SK-N-SH (cell line): ENCODE results near the gene CACNA2D3. TPM values are rescaled to one million over a fixed set of nuclear protein-coding genes. Genes with fewer than 3 reads are reported as not detected.
A peak's percentile ranks its signal among the peaks of the same experiment; 100 is the strongest.

ENCODE experiments used
- CTCF ChIA-PET: fragments of 300-600, 350-600 bp; formaldehyde crosslinking; extraction: SDS; loops from one replicate; lab custom pipeline; 2021; lab: Yijun Ruan, JAX
- POLR2A ChIA-PET: fragments of 350-600 bp; sonication (Branson Sonifier 250); formaldehyde crosslinking; extraction: SDS; loops from one replicate; lab custom pipeline; 2020; ENCODE audit warnings: antibody characterized with exemption, inconsistent platforms; lab: Yijun Ruan, JAX
- DNase-seq: peaks from one replicate; pipeline ENCODE4 v3.0.0; 2012
- H2AFZ ChIP-seq: fragments of 200-600 bp; sonication (generic); 2 replicates; pipeline ENCODE4 v1.8.1; 2016; ENCODE audit warnings: antibody characterized with exemption, mild to moderate bottlenecking, low read depth
- H3F3A ChIP-seq: fragments of 200-600 bp; sonication (generic); replicated peaks from 2 replicates; pipeline ENCODE3; 2016; ENCODE audit warnings: antibody characterized with exemption, mild to moderate bottlenecking; ENCODE audit not compliant: insufficient read depth
- H3K27ac ChIP-seq, 2 experiments: fragments of 200-500 bp in 1 of 2; fragments of 200-600 bp in 1 of 2; sonication (Bioruptor generic) in 1 of 2; sonication (generic), shearing (Covaris generic) in 1 of 2; 2 replicates each; pipeline versions ENCODE4 v1.5.1 to v1.6.1; 2014 to 2016; ENCODE audit warnings: low read depth in 2 of 2, inconsistent platforms in 1 of 2, low read length in 1 of 2, mild to moderate bottlenecking in 1 of 2, mixed read lengths in 1 of 2
- H3K27me3 ChIP-seq: fragments of 200-600 bp; sonication (generic), shearing (Covaris generic); 2 replicates; pipeline ENCODE4 v1.6.1; 2016; ENCODE audit warnings: mixed run types; ENCODE audit not compliant: insufficient read depth
- H3K36me3 ChIP-seq, 2 experiments: fragments of 200-500 bp in 1 of 2; fragments of 200-600 bp in 1 of 2; sonication (Bioruptor generic) in 1 of 2; sonication (generic) in 1 of 2; replicated peaks in 1 of 2; 2 replicates each; pipeline versions ENCODE3 to v1.5.1; 2014 to 2016; ENCODE audit warnings: low read length in 1 of 2, mild to moderate bottlenecking in 1 of 2; ENCODE audit not compliant: insufficient read depth in 2 of 2, control insufficient read depth in 1 of 2
- H3K4me1 ChIP-seq, 2 experiments: fragments of 200-500 bp in 1 of 2; fragments of 200-600 bp in 1 of 2; sonication (Bioruptor generic) in 1 of 2; sonication (generic), shearing (Covaris generic) in 1 of 2; 2 replicates each; pipeline versions ENCODE4 v1.5.1 to v1.6.1; 2014 to 2016; ENCODE audit warnings: low read depth in 1 of 2, low read length in 1 of 2, mixed run types in 1 of 2; ENCODE audit not compliant: insufficient read depth in 2 of 2, control insufficient read depth in 1 of 2
- H3K4me2 ChIP-seq: fragments of 200-600 bp; sonication (generic), shearing (Covaris generic); 2 replicates; pipeline ENCODE4 v1.6.1; 2017; ENCODE audit warnings: mixed run types
- H3K4me3 ChIP-seq, 2 experiments: fragments of 200-500 bp in 1 of 2; fragments of 200-600 bp in 1 of 2; sonication (Bioruptor generic) in 1 of 2; sonication (generic), shearing (Covaris generic) in 1 of 2; 2 replicates each; pipeline versions ENCODE4 v1.5.1 to v1.8.1; 2014 to 2016; ENCODE audit warnings: low read depth in 2 of 2, inconsistent platforms in 1 of 2, low read length in 1 of 2, mild to moderate bottlenecking in 1 of 2, mixed read lengths in 1 of 2, moderate library complexity in 1 of 2
- H3K79me2 ChIP-seq: fragments of 200-600 bp; sonication (generic); 2 replicates; pipeline ENCODE4 v1.8.1; 2017; ENCODE audit warnings: mild to moderate bottlenecking; ENCODE audit not compliant: insufficient read depth
- H3K9ac ChIP-seq: fragments of 200-600 bp; sonication (generic); 2 replicates; pipeline ENCODE4 v1.6.1; 2017; ENCODE audit warnings: mixed run types
- H3K9me2 ChIP-seq: fragments of 200-600 bp; sonication (generic); 2 replicates; pipeline ENCODE4 v1.6.1; 2017; ENCODE audit warnings: mixed run types
- H3K9me3 ChIP-seq: fragments of 200-600 bp; sonication (generic); 2 replicates; pipeline ENCODE4 v1.6.1; 2017; ENCODE audit warnings: mixed run types, mild to moderate bottlenecking, moderate library complexity
- H4K20me1 ChIP-seq: fragments of 200-600 bp; sonication (generic); 2 replicates; pipeline ENCODE4 v1.6.1; 2017; ENCODE audit warnings: mild to moderate bottlenecking, mixed run types; ENCODE audit not compliant: insufficient read depth
- EP300 ChIP-seq, 2 experiments: IDR thresholded peaks; 2 replicates each; pipeline versions ENCODE4 v1.4.0 to v1.6.1; 2012; ENCODE audit warnings: borderline replicate concordance in 1 of 2, low read depth in 1 of 2, low read length in 1 of 2
- EZH2phosphoT487 ChIP-seq: fragments of 200-600 bp; sonication (generic); IDR thresholded peaks from 2 replicates; pipeline ENCODE4 v1.6.1; 2017; ENCODE audit warnings: low read depth, mixed run types, mild to moderate bottlenecking, antibody characterized with exemption, moderate library complexity, borderline replicate concordance
- FOXJ3 ChIP-seq: sonication (generic); formaldehyde crosslinking; IDR thresholded peaks from 2 replicates; pipeline ENCODE4 v1.5.1; 2020; ENCODE audit warnings: mild to moderate bottlenecking, missing genetic modification reagents
- GATA2 ChIP-seq: sonication (generic); formaldehyde crosslinking; IDR thresholded peaks from 2 replicates; pipeline ENCODE4 v1.5.0; 2020; ENCODE audit warnings: mild to moderate bottlenecking, missing genetic modification reagents
- MEF2A ChIP-seq: IDR thresholded peaks from 2 replicates; pipeline ENCODE4 v1.4.0; 2012; ENCODE audit warnings: low read depth, borderline replicate concordance
- NRF1 ChIP-seq: IDR thresholded peaks from 2 replicates; pipeline ENCODE4 v1.6.1; 2012; ENCODE audit warnings: low read depth, mild to moderate bottlenecking, low read length
- POLR2AphosphoS5 ChIP-seq: IDR thresholded peaks from 2 replicates; pipeline ENCODE4 v1.6.1; 2012; ENCODE audit warnings: low read depth, low read length
- RCOR1 ChIP-seq: fragments of 150-350 bp; IDR thresholded peaks from 2 replicates; pipeline ENCODE4 v1.6.1; 2017; ENCODE audit warnings: antibody characterized with exemption, low read length
- RFX5 ChIP-seq: IDR thresholded peaks from 2 replicates; pipeline ENCODE4 v1.6.1; 2012; ENCODE audit warnings: mild to moderate bottlenecking, improper control_type of control experiment, low read length
- SIN3A ChIP-seq: IDR thresholded peaks from 2 replicates; pipeline ENCODE4 v1.6.1; 2012; ENCODE audit warnings: low read depth, mild to moderate bottlenecking, low read length, moderate library complexity, borderline replicate concordance
- TEAD4 ChIP-seq: IDR thresholded peaks from 2 replicates; pipeline ENCODE4 v1.4.0; 2012; ENCODE audit warnings: mild to moderate bottlenecking, borderline replicate concordance; ENCODE audit not compliant: insufficient read depth
- USF1 ChIP-seq: IDR thresholded peaks from 2 replicates; pipeline ENCODE4 v1.4.0; 2012; ENCODE audit warnings: low read depth, borderline replicate concordance
- WGBS: methylation state at CpG from one replicate; pipeline ENCODE4 v1.1.6; 2017; ENCODE audit warnings: low lambda C conversion rate; 5-methylcytosine and 5-hydroxymethylcytosine counted together
- polyA plus RNA-seq, 3 experiments: library from polyadenylated mRNA; depleted of rRNA; stranded (reverse); fragments of >200 nt; gene quantifications; 2 replicates each; pipeline ENCODE4 v1.2.3, GENCODE V29; 2012
- TF ChIP-seq, protein P1 (sequence below): fragments of 150-350 bp; IDR thresholded peaks from 2 replicates; pipeline ENCODE4 v1.6.1; 2017; ENCODE audit warnings: antibody characterized with exemption, low read length, low read depth, borderline replicate concordance
- TF ChIP-seq, protein P2 (sequence below): IDR thresholded peaks from 2 replicates; pipeline ENCODE4 v1.4.0; 2012; ENCODE audit warnings: low read depth, borderline replicate concordance
- TF ChIP-seq, protein P3 (sequence below): fragments of 150-350 bp; IDR thresholded peaks from 2 replicates; pipeline ENCODE4 v1.6.1; 2016; ENCODE audit warnings: mild to moderate bottlenecking, low read depth, low read length
- TF ChIP-seq, protein P4 (sequence below): IDR thresholded peaks from 2 replicates; pipeline ENCODE4 v1.6.1; 2012; ENCODE audit warnings: mild to moderate bottlenecking, low read depth, low read length, moderate library complexity
- TF ChIP-seq, protein P5 (sequence below): fragments of 200-600 bp; sonication (generic); IDR thresholded peaks from 2 replicates; pipeline ENCODE4 v1.6.1; 2017; ENCODE audit warnings: antibody characterized with exemption, mild to moderate bottlenecking, moderate library complexity

The CACNA2D3 gene
- polyA plus RNA-seq, 1 of the 3 experiments (the other 2 are of a cell fraction): 0.15 TPM

GRCh38 chr3:54918516-54918915, 796.2 kb downstream of the CACNA2D3 start:
- CTCF ChIA-PET: no interaction called here
- no peak for TF ChIP-seq FOXJ3 (CRISPR knock-in tag)
- TF ChIP-seq, protein P1, sequence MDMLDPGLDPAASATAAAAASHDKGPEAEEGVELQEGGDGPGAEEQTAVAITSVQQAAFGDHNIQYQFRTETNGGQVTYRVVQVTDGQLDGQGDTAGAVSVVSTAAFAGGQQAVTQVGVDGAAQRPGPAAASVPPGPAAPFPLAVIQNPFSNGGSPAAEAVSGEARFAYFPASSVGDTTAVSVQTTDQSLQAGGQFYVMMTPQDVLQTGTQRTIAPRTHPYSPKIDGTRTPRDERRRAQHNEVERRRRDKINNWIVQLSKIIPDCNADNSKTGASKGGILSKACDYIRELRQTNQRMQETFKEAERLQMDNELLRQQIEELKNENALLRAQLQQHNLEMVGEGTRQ: no peak
- TF ChIP-seq GATA2 (CRISPR knock-in tag): no peak
- TF ChIP-seq, protein P2, sequence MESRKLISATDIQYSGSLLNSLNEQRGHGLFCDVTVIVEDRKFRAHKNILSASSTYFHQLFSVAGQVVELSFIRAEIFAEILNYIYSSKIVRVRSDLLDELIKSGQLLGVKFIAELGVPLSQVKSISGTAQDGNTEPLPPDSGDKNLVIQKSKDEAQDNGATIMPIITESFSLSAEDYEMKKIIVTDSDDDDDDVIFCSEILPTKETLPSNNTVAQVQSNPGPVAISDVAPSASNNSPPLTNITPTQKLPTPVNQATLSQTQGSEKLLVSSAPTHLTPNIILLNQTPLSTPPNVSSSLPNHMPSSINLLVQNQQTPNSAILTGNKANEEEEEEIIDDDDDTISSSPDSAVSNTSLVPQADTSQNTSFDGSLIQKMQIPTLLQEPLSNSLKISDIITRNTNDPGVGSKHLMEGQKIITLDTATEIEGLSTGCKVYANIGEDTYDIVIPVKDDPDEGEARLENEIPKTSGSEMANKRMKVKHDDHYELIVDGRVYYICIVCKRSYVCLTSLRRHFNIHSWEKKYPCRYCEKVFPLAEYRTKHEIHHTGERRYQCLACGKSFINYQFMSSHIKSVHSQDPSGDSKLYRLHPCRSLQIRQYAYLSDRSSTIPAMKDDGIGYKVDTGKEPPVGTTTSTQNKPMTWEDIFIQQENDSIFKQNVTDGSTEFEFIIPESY: no peak
- TF ChIP-seq RFX5: no peak
- no peak for TF ChIP-seq SIN3A
- TF ChIP-seq, protein P3, sequence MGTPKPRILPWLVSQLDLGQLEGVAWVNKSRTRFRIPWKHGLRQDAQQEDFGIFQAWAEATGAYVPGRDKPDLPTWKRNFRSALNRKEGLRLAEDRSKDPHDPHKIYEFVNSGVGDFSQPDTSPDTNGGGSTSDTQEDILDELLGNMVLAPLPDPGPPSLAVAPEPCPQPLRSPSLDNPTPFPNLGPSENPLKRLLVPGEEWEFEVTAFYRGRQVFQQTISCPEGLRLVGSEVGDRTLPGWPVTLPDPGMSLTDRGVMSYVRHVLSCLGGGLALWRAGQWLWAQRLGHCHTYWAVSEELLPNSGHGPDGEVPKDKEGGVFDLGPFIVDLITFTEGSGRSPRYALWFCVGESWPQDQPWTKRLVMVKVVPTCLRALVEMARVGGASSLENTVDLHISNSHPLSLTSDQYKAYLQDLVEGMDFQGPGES: no peak
- TF ChIP-seq POLR2AphosphoS5: no peak
- no peak for TF ChIP-seq EP300 (IDR thresholded peaks at IDR 0.05; ENCODE audit: borderline replicate concordance in 1 of 2, low read depth in 1 of 2, low read length in 1 of 2)
- TF ChIP-seq RCOR1: no peak
- TF ChIP-seq USF1: no peak
- no peak for TF ChIP-seq TEAD4
- TF ChIP-seq NRF1: no peak
- no peak for TF ChIP-seq EZH2phosphoT487
- TF ChIP-seq, protein P4, sequence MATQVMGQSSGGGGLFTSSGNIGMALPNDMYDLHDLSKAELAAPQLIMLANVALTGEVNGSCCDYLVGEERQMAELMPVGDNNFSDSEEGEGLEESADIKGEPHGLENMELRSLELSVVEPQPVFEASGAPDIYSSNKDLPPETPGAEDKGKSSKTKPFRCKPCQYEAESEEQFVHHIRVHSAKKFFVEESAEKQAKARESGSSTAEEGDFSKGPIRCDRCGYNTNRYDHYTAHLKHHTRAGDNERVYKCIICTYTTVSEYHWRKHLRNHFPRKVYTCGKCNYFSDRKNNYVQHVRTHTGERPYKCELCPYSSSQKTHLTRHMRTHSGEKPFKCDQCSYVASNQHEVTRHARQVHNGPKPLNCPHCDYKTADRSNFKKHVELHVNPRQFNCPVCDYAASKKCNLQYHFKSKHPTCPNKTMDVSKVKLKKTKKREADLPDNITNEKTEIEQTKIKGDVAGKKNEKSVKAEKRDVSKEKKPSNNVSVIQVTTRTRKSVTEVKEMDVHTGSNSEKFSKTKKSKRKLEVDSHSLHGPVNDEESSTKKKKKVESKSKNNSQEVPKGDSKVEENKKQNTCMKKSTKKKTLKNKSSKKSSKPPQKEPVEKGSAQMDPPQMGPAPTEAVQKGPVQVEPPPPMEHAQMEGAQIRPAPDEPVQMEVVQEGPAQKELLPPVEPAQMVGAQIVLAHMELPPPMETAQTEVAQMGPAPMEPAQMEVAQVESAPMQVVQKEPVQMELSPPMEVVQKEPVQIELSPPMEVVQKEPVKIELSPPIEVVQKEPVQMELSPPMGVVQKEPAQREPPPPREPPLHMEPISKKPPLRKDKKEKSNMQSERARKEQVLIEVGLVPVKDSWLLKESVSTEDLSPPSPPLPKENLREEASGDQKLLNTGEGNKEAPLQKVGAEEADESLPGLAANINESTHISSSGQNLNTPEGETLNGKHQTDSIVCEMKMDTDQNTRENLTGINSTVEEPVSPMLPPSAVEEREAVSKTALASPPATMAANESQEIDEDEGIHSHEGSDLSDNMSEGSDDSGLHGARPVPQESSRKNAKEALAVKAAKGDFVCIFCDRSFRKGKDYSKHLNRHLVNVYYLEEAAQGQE: no peak
- TF ChIP-seq MEF2A: no peak
- TF ChIP-seq, protein P5, sequence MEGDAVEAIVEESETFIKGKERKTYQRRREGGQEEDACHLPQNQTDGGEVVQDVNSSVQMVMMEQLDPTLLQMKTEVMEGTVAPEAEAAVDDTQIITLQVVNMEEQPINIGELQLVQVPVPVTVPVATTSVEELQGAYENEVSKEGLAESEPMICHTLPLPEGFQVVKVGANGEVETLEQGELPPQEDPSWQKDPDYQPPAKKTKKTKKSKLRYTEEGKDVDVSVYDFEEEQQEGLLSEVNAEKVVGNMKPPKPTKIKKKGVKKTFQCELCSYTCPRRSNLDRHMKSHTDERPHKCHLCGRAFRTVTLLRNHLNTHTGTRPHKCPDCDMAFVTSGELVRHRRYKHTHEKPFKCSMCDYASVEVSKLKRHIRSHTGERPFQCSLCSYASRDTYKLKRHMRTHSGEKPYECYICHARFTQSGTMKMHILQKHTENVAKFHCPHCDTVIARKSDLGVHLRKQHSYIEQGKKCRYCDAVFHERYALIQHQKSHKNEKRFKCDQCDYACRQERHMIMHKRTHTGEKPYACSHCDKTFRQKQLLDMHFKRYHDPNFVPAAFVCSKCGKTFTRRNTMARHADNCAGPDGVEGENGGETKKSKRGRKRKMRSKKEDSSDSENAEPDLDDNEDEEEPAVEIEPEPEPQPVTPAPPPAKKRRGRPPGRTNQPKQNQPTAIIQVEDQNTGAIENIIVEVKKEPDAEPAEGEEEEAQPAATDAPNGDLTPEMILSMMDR: no peak

More at GRCh38 chr3:54918516-54918915, 796.2 kb downstream of the CACNA2D3 start:
- H4K20me1 ChIP-seq: no peaks in the 10 kb centered on the region
- H3F3A ChIP-seq: peaks cover 22% of the 10 kb centered on the region
- H3K36me3 ChIP-seq: no peaks in the 10 kb centered on the region
- no peaks in the 10 kb centered on the region for H3K9me2 ChIP-seq
- DNase-seq: no peak
- no peak overlapping the region for H2AFZ ChIP-seq
- H3K4me2 ChIP-seq: no peak overlapping the region
- peaks cover 5 to 19% of the 10 kb centered on the region in 2 experiments for H3K4me1 ChIP-seq
- WGBS: 95% methylated on average over 5 of the region's 12 CpGs
- POLR2A ChIA-PET: no interaction called here
- no peak overlapping the region for H3K9ac ChIP-seq
- H3K27me3 ChIP-seq: no peaks in the 10 kb centered on the region
- H3K79me2 ChIP-seq: no peaks in the 10 kb centered on the region
- peak overlapping the region in 1 of 2 experiments; percentile 75; a peak in 3 of 4 replicates for H3K27ac ChIP-seq
- H3K4me3 ChIP-seq: no peak overlapping the region
- no peaks in the 10 kb centered on the region for H3K9me3 ChIP-seq
